22Rv1 (cell line): ENCODE results near the gene FBRSL1.

Experiments
- CTCF ChIP-seq: fragments of 450-650 bp; IDR thresholded peaks from 2 replicates; pipeline ENCODE4 v1.5.1; 2017; ENCODE audit warnings: mild to moderate bottlenecking
- ZFX ChIP-seq: fragments of 450-650 bp; IDR thresholded peaks from 2 replicates; pipeline ENCODE4 v1.6.1; 2017; ENCODE audit warnings: antibody characterized with exemption, borderline replicate concordance

GRCh38 chr12:132517740-132518100 is 27.8 kb downstream of the FBRSL1 start:
- TF ChIP-seq CTCF (no peak), ZFX (no peak)
